HepG2 (cell line): Measurements from ENCODE around the gene GGNBP2. TPM values are rescaled to one million over a fixed set of nuclear protein-coding genes. Genes with fewer than 3 reads are reported as not detected.

Source experiments
- BORCS8-MEF2B ChIP-seq: sonication (generic); formaldehyde crosslinking; IDR thresholded peaks from 2 replicates; pipeline ENCODE4 v1.8.0; 2022; ENCODE audit warnings: mild to moderate bottlenecking, missing genetic modification reagents
- CENPT ChIP-seq: sonication (generic); formaldehyde crosslinking; IDR thresholded peaks from 2 replicates; pipeline ENCODE4 v1.8.0; 2022; ENCODE audit warnings: low read depth, mild to moderate bottlenecking, moderate library complexity, missing genetic modification reagents
- ELF4 ChIP-seq: sonication (generic); formaldehyde crosslinking; IDR thresholded peaks from 2 replicates; pipeline ENCODE4 v1.5.0; 2020; ENCODE audit warnings: missing genetic modification reagents, mild to moderate bottlenecking, moderate library complexity, borderline replicate concordance
- MYNN ChIP-seq: sonication (generic); formaldehyde crosslinking; IDR thresholded peaks from 2 replicates; pipeline ENCODE4 v1.4.0; 2020; ENCODE audit warnings: mild to moderate bottlenecking, low read depth, missing genetic modification reagents
- RELA ChIP-seq: sonication (generic); formaldehyde crosslinking; IDR thresholded peaks from 2 replicates; pipeline ENCODE4 v1.4.0; 2020; ENCODE audit warnings: missing genetic modification reagents
- SCMH1 ChIP-seq: sonication (generic); formaldehyde crosslinking; IDR thresholded peaks from 2 replicates; pipeline ENCODE4 v1.9.0; 2021; ENCODE audit warnings: missing genetic modification reagents, mild to moderate bottlenecking, borderline replicate concordance
- SP4 ChIP-seq: sonication (generic); formaldehyde crosslinking; IDR thresholded peaks from 2 replicates; pipeline ENCODE4 v1.8.1; 2023; ENCODE audit warnings: mild to moderate bottlenecking, missing genetic modification reagents
- SP5 ChIP-seq: IDR thresholded peaks from 2 replicates; pipeline ENCODE4 v1.6.1; 2016; ENCODE audit warnings: low read depth, borderline replicate concordance
- SRF ChIP-seq: IDR thresholded peaks from 2 replicates; pipeline ENCODE4 v1.6.1; 2011; ENCODE audit warnings: mild to moderate bottlenecking, low read depth, low read length, moderate library complexity
- TAF1 ChIP-seq: sonication (generic); formaldehyde crosslinking; IDR thresholded peaks from 2 replicates; pipeline ENCODE4 v1.4.0; 2020; ENCODE audit warnings: missing genetic modification reagents
- YEATS2 ChIP-seq: sonication (generic); formaldehyde crosslinking; IDR thresholded peaks from 2 replicates; pipeline ENCODE4 v1.4.0; 2020; ENCODE audit warnings: missing genetic modification reagents, borderline replicate concordance
- ZEB1 ChIP-seq: IDR thresholded peaks from 2 replicates; pipeline ENCODE4 v1.6.1; 2012; ENCODE audit warnings: mild to moderate bottlenecking, low read depth, inconsistent platforms; ENCODE audit not compliant: insufficient replicate concordance
- ZNF207 ChIP-seq: fragments of 450-650 bp; IDR thresholded peaks from 2 replicates; pipeline ENCODE4 v1.6.1; 2016; ENCODE audit warnings: antibody characterized with exemption, borderline replicate concordance
- ZNF296 ChIP-seq: sonication (generic); formaldehyde crosslinking; conservative IDR thresholded peaks from 2 replicates; pipeline ENCODE4 v1.5.0; 2020; ENCODE audit warnings: mild to moderate bottlenecking, missing genetic modification reagents
- polyA plus RNA-seq, 8 experiments: library from polyadenylated mRNA; depleted of rRNA in 3 of 8; stranded (reverse) in 7 of 8; unstranded in 1 of 8; fragments of >200 nt; fragmentation: Illumina TruSeq in 4 of 8; extraction: Trizol in 4 of 8; gene quantifications; 2 replicates each; pipeline versions ENCODE4 v1.2.1 to v1.2.3, GENCODE V29; 2011 to 2016; ENCODE audit warnings: low read depth in 4 of 8, missing spikeins in 1 of 8, mixed read lengths in 1 of 8; ENCODE audit not compliant: insufficient read depth in 1 of 8
- total RNA-seq, 5 experiments: library from RNA; depleted of rRNA; stranded (reverse); fragments of >200 nt; fragmentation: Illumina TruSeq; extraction: Trizol; gene quantifications; 2 replicates each; pipeline ENCODE4 v1.2.3, GENCODE V29; 2016; ENCODE audit warnings: low read depth in 1 of 5
- TF ChIP-seq, protein P1 (sequence below): sonication (generic); formaldehyde crosslinking; IDR thresholded peaks from 2 replicates; pipeline ENCODE4 v1.4.0; 2020; ENCODE audit warnings: missing genetic modification reagents
- TF ChIP-seq, protein P2 (sequence below): fragments of 450-650 bp; IDR thresholded peaks from 2 replicates; pipeline ENCODE4 v1.6.1; 2017
- TF ChIP-seq, protein P3 (sequence below): sonication (generic); formaldehyde crosslinking; IDR thresholded peaks from 2 replicates; pipeline ENCODE4 v1.9.0; 2021; ENCODE audit warnings: missing genetic modification reagents, borderline replicate concordance
- TF ChIP-seq, protein P4 (sequence below): IDR thresholded peaks from 2 replicates; pipeline ENCODE4 v1.6.1; 2012; ENCODE audit warnings: inconsistent platforms
- TF ChIP-seq, protein P5 (sequence below), 2 experiments: fragments of 450-650 bp in 1 of 2; sonication (generic) in 1 of 2; formaldehyde crosslinking; IDR thresholded peaks; 2 replicates each; pipeline versions ENCODE4 v1.5.0 to v1.8.0; 2020 to 2022; ENCODE audit warnings: mild to moderate bottlenecking in 1 of 2, missing genetic modification reagents in 1 of 2
- TF ChIP-seq, protein P6 (sequence below): sonication (generic); formaldehyde crosslinking; IDR thresholded peaks from 2 replicates; pipeline ENCODE4 v1.4.0; 2020; ENCODE audit warnings: mild to moderate bottlenecking, low read depth, missing genetic modification reagents

Gene GGNBP2
- total and polyA plus RNA-seq, 2 of the 13 experiments (the other 11 are each of a cell fraction or from before 2014, with no cell fraction given) = 53.3 to 84.2 TPM

DNA sequence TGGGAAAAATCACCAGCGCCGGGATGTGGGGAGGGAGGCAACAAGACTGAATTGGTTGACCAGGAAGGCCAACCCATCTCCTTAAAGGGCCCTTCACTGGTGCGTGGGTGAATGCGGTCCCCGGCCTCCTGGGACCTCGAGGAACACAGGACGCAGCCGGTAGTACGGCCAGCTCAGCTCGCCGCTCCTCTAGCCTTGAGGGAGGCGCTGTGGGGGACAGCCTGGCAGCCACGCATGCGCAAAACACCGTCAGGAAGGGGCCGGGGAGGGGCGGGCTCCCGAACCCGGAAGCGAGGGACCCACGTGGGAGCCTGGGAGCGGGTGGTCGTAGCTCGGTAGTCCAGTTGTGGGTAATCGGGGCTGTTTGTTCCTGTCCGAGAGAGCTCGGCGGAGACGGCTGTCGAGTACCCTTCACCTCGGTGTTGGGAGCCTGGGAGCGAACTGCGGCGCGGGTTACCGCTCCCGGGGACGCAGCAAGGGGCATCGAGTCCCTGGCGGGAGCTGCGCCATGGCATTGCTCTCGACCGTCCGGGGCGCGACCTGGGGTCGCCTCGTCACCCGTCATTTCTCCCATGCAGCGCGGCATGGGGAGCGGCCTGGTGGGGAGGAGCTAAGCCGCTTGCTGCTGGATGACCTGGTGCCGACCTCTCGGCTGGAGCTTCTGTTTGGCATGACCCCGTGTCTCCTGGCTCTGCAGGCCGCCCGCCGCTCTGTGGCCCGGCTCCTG is 56.7 kb downstream of the GGNBP2 start, which contains the start of gene MRM1 (continued):
- TF ChIP-seq BORCS8-MEF2B (CRISPR knock-in tag) = no peak
- TF ChIP-seq, protein P1, sequence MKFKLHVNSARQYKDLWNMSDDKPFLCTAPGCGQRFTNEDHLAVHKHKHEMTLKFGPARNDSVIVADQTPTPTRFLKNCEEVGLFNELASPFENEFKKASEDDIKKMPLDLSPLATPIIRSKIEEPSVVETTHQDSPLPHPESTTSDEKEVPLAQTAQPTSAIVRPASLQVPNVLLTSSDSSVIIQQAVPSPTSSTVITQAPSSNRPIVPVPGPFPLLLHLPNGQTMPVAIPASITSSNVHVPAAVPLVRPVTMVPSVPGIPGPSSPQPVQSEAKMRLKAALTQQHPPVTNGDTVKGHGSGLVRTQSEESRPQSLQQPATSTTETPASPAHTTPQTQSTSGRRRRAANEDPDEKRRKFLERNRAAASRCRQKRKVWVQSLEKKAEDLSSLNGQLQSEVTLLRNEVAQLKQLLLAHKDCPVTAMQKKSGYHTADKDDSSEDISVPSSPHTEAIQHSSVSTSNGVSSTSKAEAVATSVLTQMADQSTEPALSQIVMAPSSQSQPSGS (CRISPR knock-in tag) = no peak
- TF ChIP-seq SP5 = no peak
- TF ChIP-seq YEATS2 = peak; percentile 62; the same call in 1 of the 2 replicates
- peak; percentile 64 for TF ChIP-seq SP4 (CRISPR knock-in tag)
- no peak for TF ChIP-seq RELA (CRISPR knock-in tag)
- TF ChIP-seq TAF1 = peak; percentile 72
- TF ChIP-seq, protein P2, sequence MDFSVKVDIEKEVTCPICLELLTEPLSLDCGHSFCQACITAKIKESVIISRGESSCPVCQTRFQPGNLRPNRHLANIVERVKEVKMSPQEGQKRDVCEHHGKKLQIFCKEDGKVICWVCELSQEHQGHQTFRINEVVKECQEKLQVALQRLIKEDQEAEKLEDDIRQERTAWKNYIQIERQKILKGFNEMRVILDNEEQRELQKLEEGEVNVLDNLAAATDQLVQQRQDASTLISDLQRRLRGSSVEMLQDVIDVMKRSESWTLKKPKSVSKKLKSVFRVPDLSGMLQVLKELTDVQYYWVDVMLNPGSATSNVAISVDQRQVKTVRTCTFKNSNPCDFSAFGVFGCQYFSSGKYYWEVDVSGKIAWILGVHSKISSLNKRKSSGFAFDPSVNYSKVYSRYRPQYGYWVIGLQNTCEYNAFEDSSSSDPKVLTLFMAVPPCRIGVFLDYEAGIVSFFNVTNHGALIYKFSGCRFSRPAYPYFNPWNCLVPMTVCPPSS = no peak
- TF ChIP-seq, protein P3, sequence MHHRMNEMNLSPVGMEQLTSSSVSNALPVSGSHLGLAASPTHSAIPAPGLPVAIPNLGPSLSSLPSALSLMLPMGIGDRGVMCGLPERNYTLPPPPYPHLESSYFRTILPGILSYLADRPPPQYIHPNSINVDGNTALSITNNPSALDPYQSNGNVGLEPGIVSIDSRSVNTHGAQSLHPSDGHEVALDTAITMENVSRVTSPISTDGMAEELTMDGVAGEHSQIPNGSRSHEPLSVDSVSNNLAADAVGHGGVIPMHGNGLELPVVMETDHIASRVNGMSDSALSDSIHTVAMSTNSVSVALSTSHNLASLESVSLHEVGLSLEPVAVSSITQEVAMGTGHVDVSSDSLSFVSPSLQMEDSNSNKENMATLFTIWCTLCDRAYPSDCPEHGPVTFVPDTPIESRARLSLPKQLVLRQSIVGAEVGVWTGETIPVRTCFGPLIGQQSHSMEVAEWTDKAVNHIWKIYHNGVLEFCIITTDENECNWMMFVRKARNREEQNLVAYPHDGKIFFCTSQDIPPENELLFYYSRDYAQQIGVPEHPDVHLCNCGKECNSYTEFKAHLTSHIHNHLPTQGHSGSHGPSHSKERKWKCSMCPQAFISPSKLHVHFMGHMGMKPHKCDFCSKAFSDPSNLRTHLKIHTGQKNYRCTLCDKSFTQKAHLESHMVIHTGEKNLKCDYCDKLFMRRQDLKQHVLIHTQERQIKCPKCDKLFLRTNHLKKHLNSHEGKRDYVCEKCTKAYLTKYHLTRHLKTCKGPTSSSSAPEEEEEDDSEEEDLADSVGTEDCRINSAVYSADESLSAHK (CRISPR knock-in tag) = no peak
- TF ChIP-seq SCMH1 = no peak
- no peak; the same call in none of the 2 replicates for TF ChIP-seq CENPT
- TF ChIP-seq ZNF296 (CRISPR knock-in tag) = no peak
- TF ChIP-seq, protein P4, sequence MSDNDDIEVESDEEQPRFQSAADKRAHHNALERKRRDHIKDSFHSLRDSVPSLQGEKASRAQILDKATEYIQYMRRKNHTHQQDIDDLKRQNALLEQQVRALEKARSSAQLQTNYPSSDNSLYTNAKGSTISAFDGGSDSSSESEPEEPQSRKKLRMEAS = peak; percentile 96
- TF ChIP-seq ELF4 = peak; percentile 94
- TF ChIP-seq SRF = no peak
- no peak for TF ChIP-seq ZNF207
- no peak for TF ChIP-seq ZEB1
- TF ChIP-seq, protein P5, sequence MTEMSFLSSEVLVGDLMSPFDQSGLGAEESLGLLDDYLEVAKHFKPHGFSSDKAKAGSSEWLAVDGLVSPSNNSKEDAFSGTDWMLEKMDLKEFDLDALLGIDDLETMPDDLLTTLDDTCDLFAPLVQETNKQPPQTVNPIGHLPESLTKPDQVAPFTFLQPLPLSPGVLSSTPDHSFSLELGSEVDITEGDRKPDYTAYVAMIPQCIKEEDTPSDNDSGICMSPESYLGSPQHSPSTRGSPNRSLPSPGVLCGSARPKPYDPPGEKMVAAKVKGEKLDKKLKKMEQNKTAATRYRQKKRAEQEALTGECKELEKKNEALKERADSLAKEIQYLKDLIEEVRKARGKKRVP (CRISPR knock-in tag; IDR thresholded peaks at IDR 0.05) = no peak
- no peak for TF ChIP-seq MYNN (CRISPR knock-in tag)
- TF ChIP-seq, protein P6, sequence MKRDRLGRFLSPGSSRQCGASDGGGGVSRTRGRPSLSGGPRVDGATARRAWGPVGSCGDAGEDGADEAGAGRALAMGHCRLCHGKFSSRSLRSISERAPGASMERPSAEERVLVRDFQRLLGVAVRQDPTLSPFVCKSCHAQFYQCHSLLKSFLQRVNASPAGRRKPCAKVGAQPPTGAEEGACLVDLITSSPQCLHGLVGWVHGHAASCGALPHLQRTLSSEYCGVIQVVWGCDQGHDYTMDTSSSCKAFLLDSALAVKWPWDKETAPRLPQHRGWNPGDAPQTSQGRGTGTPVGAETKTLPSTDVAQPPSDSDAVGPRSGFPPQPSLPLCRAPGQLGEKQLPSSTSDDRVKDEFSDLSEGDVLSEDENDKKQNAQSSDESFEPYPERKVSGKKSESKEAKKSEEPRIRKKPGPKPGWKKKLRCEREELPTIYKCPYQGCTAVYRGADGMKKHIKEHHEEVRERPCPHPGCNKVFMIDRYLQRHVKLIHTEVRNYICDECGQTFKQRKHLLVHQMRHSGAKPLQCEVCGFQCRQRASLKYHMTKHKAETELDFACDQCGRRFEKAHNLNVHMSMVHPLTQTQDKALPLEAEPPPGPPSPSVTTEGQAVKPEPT = no peak
